Measurements from ENCODE around the gene BDKRB1. TPM values are rescaled to one million over a fixed set of nuclear protein-coding genes. Genes with fewer than 3 reads are reported as not detected.

BDKRB1 gene
- total RNA-seq, 2 experiments from 2014 or later, result not detected

Other genes starting within 250 kb of the BDKRB1 start
- gene C14orf132, start 216.8 kb upstream of the BDKRB1 start, total RNA-seq, result 1 to 10 TPM; 4.1 to 4.3 TPM
- gene BDKRB2, start 51.4 kb upstream of the BDKRB1 start, total RNA-seq, result not detected
- gene ATG2B, start 107.1 kb downstream of the BDKRB1 start, total RNA-seq, result 10 to 100 TPM; 13.5 to 17.6 TPM
- gene GSKIP, start 107.3 kb downstream of the BDKRB1 start, total RNA-seq, result 10 to 100 TPM; 12.1 to 20.7 TPM
- 1 to 10 TPM; 2.1 to 2.7 TPM for gene AK7, start 135.9 kb downstream of the BDKRB1 start, total RNA-seq
- gene PAPOLA, start 246.2 kb downstream of the BDKRB1 start, total RNA-seq, result 100 to 1,000 TPM; 190 to 205 TPM

Measured in activated CD4-positive, alpha-beta T cell treated with anti-CD3 and anti-CD28 coated beads for 36 hours (primary cell).